ENCODE results near the gene ATAD1. TPM values are rescaled to one million over a fixed set of nuclear protein-coding genes. Genes with fewer than 3 reads are reported as not detected.

The ATAD1 gene
- total and polyA plus RNA-seq, 10 of the 15 experiments (the other 5 are each of a cell fraction or from before 2014, with no cell fraction given) = 24.7 to 59.3 (median 41.1) TPM

DNA sequence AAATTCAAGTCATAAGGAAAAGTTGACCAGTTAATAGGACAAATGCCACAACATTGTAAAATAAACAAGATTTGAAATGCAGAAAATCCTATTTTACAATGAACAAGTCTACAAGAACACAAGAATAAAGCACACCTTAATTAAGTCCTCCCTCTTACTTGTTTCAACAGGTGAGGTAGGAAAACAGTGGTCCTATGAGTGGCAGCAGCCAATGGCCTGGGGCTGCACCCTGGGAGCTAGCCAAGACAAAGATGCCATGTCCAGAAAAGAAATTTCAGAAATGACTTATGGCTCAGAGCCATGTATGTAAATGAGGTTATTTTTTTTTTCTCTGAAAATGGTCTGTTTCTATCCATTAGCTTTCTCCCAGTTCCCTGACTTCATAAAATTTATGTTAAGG is 31.0 kb upstream of the ATAD1 start:
- Histone ChIP-seq H3K4me3 (no peak overlapping the region), H3K27me3 (replicated peaks in 1 of 2; ENCODE audit: control insufficient read depth in 2 of 2, insufficient read depth in 2 of 2, low read length in 1 of 2) (no peaks in the 10 kb centered on the region), H3K4me1 (ENCODE audit: control insufficient read depth, insufficient read depth, low read length) (peaks cover 3% of the 10 kb centered on the region; the same call in 1 of the 2 replicates), H3K9ac (ENCODE audit: control insufficient read depth, insufficient read depth, low read length) (no peak overlapping the region), H4K20me1 (ENCODE audit: control insufficient read depth, insufficient read depth) (no peaks in the 10 kb centered on the region), H3K9me3 (replicated peaks; ENCODE audit: control insufficient read depth, insufficient read depth, low read length) (no peaks in the 10 kb centered on the region; the same call in 2 of the 3 replicates), H3K36me3 (ENCODE audit: control insufficient read depth in 2 of 2, insufficient read depth in 2 of 2, low read length in 1 of 2) (no peaks in the 10 kb centered on the region), H3K79me2 (ENCODE audit: control insufficient read depth, insufficient read depth, low read length) (no peaks in the 10 kb centered on the region), H2AFZ (ENCODE audit: control insufficient read depth, low read depth, low read length) (no peak overlapping the region), H3K4me2 (ENCODE audit: control insufficient read depth, insufficient read depth) (no peak overlapping the region), H3K27ac (ENCODE audit: control insufficient read depth, insufficient read depth) (no peak overlapping the region)
- SMC1A ChIA-PET (ENCODE audit: uncharacterized antibody, unreplicated experiment) = interaction anchor here (0.6 to 4.3 kb wide), 4 partner anchors 10 to 851 kb away, joined by 4 to 27 read pairs (median 10); no protein-coding TSS in a partner anchor
- in situ Hi-C loops (cut with MboI) (no loop called here), intact Hi-C loops (cut with micrococcal nuclease; ENCODE audit: unreplicated experiment) (no loop called here)
- POLR2A ChIA-PET = no interaction called here
- no peak for ATAC-seq
- FAIRE-seq = no peak
- TF ChIP-seq PAX5 (IDR thresholded peaks at IDR 0.05; ENCODE audit: borderline replicate concordance, low read depth, low read length) = no peak
- no peak for TF ChIP-seq NBN (IDR thresholded peaks at IDR 0.05)
- TF ChIP-seq, protein P1, sequence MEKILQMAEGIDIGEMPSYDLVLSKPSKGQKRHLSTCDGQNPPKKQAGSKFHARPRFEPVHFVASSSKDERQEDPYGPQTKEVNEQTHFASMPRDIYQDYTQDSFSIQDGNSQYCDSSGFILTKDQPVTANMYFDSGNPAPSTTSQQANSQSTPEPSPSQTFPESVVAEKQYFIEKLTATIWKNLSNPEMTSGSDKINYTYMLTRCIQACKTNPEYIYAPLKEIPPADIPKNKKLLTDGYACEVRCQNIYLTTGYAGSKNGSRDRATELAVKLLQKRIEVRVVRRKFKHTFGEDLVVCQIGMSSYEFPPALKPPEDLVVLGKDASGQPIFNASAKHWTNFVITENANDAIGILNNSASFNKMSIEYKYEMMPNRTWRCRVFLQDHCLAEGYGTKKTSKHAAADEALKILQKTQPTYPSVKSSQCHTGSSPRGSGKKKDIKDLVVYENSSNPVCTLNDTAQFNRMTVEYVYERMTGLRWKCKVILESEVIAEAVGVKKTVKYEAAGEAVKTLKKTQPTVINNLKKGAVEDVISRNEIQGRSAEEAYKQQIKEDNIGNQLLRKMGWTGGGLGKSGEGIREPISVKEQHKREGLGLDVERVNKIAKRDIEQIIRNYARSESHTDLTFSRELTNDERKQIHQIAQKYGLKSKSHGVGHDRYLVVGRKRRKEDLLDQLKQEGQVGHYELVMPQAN (conservative IDR thresholded peaks at IDR 0.05) = no peak
- TF ChIP-seq NR2C1 (IDR thresholded peaks at IDR 0.05) = no peak
- TF ChIP-seq CBX5 (IDR thresholded peaks at IDR 0.05; ENCODE audit: low read depth) = no peak
- TF ChIP-seq SMAD1 (IDR thresholded peaks at IDR 0.05; ENCODE audit: low read depth, partially characterized antibody) = no peak
- no peak for TF ChIP-seq SPI1 (IDR thresholded peaks at IDR 0.05; ENCODE audit: borderline replicate concordance, insufficient read depth, low read depth, low read length)
- TF ChIP-seq RUNX3 (IDR thresholded peaks at IDR 0.05; ENCODE audit: low read length) = no peak
- TF ChIP-seq ZNF217 (IDR thresholded peaks at IDR 0.05) = no peak
- no peak for TF ChIP-seq DPF2 (IDR thresholded peaks at IDR 0.05)
- TF ChIP-seq HDAC6 (IDR thresholded peaks at IDR 0.05; ENCODE audit: unreplicated experiment) = no peak
- TF ChIP-seq RFX5 (IDR thresholded peaks at IDR 0.05; ENCODE audit: low read depth, low read length) = no peak
- TF ChIP-seq NFYB (IDR thresholded peaks at IDR 0.05; ENCODE audit: insufficient read depth, low read depth, low read length) = no peak
- TF ChIP-seq JUNB (IDR thresholded peaks at IDR 0.05) = no peak
- TF ChIP-seq SIN3A (IDR thresholded peaks at IDR 0.05; ENCODE audit: low read depth, low read length) = no peak
- no peak for TF ChIP-seq IRF3 (IDR thresholded peaks at IDR 0.05)
- TF ChIP-seq CREB1 (IDR thresholded peaks at IDR 0.05; ENCODE audit: low read depth) = no peak
- CTCF ChIA-PET = interaction anchor here (1.5 to 5.1 kb wide), 5 partner anchors 10 to 709 kb away, joined by 3 to 34 read pairs (median 4); no protein-coding TSS in a partner anchor
- RAD21 ChIA-PET (ENCODE audit: unreplicated experiment) = interaction anchor here (1.4 to 2.7 kb wide), 3 partner anchors 34 to 703 kb away, joined by 4 to 14 read pairs (median 7); no protein-coding TSS in a partner anchor
- no TSS peak for BruUV-seq (replicated peaks)
- DNase-seq (ENCODE audit: low read depth, low spot score) = no peak

Data from GM12878 (cell line).